ENCODE data around the gene YBX3.

GRCh38 chr12:10722905-10723746 is at the start of gene YBX3:
- no peak for TF ChIP-seq CTCF (IDR thresholded peaks at IDR 0.05; ENCODE audit: low read depth, low read length)
- no peak for TF ChIP-seq EZH2phosphoT487 (IDR thresholded peaks at IDR 0.05; ENCODE audit: low read depth)

Data from OCI-LY3 (cell line).